ENCODE measurements around the gene TMEM163.

The TMEM163 gene

GRCh38 chr2:134445985-134446382 is 272.8 kb downstream of the TMEM163 start:
- TF ChIP-seq CTCF (conservative IDR thresholded peaks at IDR 0.05) = no peak
- H3K27ac ChIP-seq = no peak overlapping the region

GRCh38 chr2:134445116-134445515 is 273.7 kb downstream of the TMEM163 start:
- H3K27ac ChIP-seq = no peak overlapping the region
- TF ChIP-seq CTCF (conservative IDR thresholded peaks at IDR 0.05) = no peak

DNA sequence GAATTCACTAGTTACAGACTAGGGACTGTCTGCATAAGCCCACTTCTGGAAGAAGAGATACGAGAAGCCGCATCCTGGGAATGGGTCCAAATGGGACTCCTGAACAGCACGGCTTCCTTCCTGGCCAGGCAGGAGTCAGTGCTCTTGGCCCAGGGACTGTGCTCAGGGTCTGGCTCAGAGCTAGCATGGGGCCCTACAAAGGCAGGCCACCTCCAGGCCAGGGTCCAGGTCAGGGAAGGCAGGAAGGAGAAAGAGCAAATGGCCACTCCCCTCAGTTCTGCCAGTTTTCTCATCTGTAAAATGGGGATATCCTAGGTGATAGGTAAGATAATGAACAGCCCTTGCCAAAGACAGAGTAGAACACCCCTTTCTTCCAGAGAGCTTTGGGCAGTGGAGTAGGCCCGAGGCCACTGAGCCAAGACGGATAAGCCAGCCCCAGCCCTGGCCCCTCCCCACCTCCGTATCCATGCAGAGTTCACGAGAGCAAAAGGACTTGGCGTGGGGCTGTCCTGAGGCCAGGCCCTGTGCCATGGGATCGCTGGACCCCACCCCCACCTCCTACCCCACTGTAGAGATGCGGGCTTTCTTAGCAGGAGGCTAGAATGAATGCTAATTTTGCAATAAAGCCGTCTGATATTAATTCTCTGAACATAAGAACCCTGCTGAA is 274.9 kb downstream of the TMEM163 start:
- no peak for TF ChIP-seq CTCF (conservative IDR thresholded peaks at IDR 0.05)

GRCh38 chr2:134441153-134441863 is 277.5 kb downstream of the TMEM163 start:
- no peak overlapping the region for H3K27ac ChIP-seq
- TF ChIP-seq CTCF (conservative IDR thresholded peaks at IDR 0.05) = no peak

More for the DNA sequence above, 274.9 kb downstream of the TMEM163 start:
- H3K27ac ChIP-seq = no peak overlapping the region

DNA sequence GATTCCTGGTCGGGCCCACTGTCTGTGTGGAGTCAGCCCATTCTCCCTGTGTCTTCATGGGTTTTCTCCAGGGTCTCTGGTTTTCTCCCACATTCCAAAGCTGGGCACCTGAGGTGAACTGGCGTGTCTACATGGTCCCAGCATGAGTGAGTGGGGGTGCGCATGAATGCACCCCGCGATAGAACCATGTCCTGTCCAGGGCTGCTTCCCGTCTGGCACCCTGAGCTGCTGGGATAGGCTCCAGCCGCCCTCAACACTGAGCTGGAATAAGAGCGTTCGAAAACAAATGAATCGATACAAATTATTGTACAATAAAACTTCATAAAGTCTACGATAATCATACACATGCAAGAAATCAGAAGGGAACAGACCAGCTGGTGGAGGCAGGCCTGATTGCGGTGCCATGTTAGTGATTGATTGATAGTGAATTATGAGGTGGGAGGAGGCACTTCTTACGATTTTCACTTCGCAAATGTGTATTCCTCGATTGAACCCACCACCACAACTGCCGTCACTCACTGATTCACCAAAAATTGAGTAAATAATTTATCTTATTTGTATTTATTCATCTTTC is 278.4 kb downstream of the TMEM163 start:
- TF ChIP-seq CTCF (conservative IDR thresholded peaks at IDR 0.05) = no peak
- H3K27ac ChIP-seq = no peak overlapping the region

GRCh38 chr2:134438371-134438770 is 280.4 kb downstream of the TMEM163 start:
- no peak overlapping the region for H3K27ac ChIP-seq
- no peak for TF ChIP-seq CTCF (conservative IDR thresholded peaks at IDR 0.05)

DNA sequence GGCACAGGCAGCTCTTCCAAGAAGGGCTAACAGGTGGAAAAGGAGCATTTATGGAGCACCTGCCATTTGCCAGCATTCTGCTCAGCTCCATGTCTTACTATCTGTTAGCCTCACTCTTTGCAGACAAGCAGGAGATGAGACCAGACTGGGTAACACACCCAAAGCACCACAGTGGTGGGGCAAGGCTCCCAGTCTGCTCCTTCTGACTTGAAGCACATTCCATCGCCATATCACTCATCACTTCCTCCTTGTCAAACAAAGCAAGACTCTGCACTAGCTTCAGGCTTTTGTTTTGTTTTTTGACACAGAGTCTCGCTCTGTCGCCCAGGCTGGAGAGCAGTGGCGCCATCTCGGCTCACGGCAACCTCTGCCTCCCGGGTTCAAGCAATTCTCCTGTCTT is 282.1 kb downstream of the TMEM163 start:
- no peak for TF ChIP-seq CTCF (conservative IDR thresholded peaks at IDR 0.05)

More for the DNA sequence above, 282.1 kb downstream of the TMEM163 start:
- no peak overlapping the region for H3K27ac ChIP-seq
